GM21367 (cell line): ENCODE measurements around the gene AGL.
"Not testable (repeated sequence)": the region's sequence is repeated elsewhere in the genome, so short reads cannot be mapped to it uniquely, and the experiment has no call there.

Experiments used
- ATAC-seq: cut with Tn5 transposase; IDR thresholded peaks from one replicate; pipeline ENCODE4 v1.9.1; 2021; ENCODE audit not compliant: unreplicated experiment

AGL gene

DNA sequence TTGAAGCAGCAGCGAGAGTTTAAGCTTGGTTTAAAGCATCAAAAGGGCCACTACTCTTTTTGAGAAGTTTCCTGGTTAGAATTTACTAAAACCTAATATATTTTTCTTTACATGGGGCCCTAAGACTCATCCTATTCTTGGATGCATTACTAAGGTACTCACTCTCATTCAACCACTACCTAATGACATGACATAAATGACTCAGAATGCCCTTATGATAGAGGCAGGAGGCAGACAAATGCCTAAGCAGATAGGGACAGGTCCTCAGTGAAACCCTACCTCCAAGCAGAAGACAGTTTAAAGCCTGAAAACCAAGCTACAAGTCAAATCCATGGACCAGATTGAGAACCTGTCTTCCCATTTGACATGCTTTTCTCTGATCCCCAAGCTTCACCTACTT is 85.4 kb downstream of the AGL start:
- ATAC-seq, result no peak

DNA sequence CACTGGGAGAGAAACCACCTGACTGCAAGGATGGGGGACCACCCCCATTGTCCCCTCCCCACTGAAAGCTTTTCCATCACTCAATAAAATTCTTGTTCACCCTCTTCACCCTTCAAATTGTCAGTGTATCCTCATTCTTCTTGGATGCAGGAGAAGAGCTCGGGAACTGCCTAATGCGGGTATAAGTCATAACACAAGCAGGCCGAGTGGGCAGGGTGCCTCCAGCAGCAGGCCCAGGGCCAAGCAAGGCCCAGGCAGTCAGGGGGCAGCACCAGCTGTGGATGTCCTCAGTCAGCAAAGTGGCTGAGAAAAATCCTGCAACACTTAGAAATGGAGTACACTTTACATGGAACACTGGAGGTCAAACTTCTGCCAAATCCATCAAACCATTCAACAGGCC is 85.9 kb downstream of the AGL start:
- ATAC-seq, result no peak

DNA sequence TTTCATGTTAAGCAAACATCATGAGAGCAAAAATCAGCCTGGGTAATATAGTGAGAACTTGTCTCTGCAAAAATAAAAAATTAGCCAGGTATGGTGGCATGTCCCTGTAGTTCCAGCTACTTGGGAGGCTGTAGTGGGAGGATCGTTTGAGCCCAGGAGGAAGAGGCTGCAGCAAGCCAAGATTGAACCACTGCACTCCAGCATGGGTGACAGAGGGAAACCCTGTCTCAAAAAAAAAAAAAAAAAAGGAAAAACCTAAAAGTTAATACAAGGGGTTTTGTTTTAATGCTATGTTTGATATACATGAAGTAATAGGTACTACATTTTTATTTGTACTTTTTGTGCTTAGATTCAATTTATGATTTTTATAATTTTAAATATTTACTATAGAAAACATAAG is 92.6 kb downstream of the AGL start:
- no peak for ATAC-seq

DNA sequence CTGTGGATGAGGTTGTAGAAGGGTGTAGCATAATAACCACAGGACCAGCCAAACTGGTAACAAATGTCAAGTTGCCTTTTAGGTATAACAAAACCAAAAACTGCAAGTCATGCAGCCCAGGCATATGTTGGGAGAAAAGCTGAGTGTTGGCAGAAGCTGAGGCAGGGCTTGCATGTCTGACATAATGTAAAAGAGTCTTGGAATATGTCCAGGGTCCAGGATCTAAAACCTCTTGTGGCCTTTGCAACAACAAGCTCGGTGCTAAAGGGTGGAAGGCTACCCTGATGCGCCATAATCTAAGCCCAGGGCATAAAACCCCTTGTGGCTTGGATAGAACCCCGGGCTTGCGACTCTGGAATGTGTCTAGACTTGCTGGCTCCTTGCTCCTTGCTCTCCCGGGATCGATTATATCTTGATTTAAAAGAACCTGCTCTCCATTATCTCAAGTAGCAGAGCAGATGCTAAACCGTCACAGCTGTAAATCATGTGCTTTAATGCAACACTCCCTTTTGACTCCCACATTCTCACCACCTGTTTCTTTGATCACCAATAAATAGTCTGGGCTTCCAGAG is 93.1 kb downstream of the AGL start:
- no peak for ATAC-seq

DNA sequence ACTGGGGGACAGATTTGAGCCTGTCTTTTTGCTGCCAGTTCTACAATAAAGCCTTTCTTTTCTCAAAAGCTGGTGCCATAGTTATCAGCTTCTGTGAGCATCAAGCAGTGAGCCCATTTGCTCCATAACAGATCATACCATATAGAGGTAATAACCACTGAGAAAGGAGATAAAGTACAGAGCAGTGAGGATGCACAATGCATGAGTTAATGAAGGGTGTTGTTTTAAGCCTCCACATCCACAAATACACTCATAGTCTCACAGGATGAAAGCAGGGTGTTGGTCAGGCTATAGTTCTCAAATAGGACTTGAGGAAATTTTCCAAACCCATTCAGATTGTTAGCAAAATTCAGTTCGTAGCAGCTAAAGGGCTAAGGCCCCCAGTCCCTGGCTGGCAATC is 94.0 kb downstream of the AGL start:
- no peak for ATAC-seq

DNA sequence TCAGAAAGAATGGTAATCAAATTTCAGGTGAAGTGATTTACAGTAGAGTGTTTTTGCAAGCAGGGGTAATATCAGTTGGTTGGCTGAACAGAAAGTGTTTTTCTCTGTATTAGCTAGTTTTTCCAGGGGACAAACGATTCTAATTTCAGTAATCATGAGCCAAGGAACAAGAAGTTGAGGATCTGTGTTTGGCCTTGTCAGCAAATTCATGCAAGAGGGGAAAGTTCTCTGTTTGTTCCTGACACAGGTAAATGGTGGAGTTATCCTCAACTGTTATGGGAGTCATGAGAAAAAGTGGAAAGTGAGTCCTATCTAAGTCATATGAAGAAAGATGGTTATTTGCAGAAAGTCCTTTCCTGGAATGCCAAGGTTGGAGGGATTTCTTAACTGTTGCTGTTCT is 95.0 kb downstream of the AGL start:
- ATAC-seq, result no peak

DNA sequence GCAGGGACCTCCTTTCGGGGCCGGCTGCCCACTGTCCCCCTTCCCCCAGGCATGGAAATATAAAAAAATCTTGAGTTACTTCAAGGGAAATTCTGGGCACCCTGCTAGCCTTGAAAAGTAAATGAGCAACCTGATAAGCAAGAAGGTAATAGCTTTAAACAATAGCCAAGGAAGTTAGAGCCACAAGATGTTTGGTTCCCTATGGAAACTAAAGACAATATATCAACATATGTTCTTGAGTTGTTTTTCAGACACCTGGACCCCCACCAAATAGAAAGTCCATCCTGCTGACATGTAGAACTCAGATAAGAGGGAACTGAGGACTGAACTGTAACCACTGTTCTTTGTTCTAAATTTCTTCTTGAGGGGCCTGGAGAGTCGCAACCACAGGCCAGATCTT is 100.3 kb downstream of the AGL start:
- no peak for ATAC-seq

DNA sequence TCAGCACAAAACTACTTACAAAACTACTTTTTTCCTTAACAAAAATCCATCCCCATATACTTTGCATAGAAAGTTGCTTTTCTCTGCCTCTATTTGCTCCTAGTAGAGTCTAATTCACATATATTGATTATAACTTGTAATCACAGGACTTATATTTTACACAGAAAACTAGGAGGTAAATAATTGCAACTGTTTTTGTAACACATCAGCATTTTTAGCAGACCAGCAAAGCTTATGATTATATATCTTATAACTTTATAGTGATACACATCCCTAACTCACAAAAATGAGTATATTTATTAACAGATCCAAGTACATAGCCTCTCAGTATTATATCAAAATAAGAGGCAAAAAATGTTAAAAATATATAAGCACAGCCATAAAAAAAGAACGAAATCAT is 102.4 kb downstream of the AGL start:
- no peak for ATAC-seq

DNA sequence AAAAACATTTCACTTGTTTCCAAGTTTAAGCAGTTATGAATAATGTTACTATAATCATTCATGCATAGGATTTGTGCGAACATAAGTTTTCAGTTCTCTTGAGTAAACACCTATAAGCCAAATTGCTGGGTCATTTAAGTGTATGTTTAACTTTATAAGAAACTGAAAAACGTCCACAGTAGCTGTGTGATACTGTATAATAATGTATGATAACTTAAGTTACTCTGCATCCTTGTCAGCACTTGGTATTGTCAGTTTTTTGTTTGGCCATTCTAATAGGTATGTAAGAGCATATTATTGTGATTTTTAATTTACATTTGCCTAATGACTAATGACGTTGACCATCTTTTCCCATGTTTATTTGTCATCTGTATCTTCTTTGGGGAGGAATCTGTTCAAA is 105.2 kb downstream of the AGL start:
- ATAC-seq, result no peak

DNA sequence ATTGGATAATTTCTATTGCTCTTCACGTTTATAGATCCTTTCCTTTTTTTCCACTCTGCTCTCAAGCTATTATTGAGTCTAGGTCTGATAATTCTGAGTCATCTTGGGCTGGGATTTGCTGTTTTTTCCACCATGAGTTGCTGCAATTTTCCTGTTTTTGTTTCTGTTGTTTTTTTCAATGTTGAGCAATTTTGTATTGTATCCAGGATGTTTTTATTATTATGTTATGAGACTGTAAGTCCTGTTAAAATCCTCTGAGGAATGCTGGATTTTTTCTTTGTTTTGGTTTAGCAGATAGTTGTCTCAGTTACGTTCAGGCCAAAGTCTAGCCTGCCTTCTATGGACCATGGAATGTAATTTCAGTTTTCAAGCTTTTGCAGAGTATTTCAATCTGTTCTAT is 106.6 kb downstream of the AGL start:
- ATAC-seq, result no peak

DNA sequence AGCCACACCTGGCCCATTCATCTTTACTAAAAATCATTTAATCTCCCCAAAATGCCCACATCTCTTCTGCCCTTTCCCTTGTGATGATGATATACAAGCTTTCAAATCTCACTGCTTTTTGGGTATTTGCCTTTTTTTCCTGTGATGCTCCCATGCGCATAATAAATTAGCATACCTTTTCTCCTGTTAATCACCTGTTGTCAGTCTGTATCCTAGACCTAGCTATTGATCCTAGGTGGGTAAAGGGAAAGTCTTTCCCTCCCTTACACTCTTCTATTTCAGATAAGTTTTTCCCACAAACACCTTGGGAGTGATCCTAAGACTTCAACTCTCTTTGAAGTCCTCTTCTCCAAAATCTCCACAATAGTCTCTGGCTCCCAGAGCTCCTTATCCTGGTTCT is 107.7 kb downstream of the AGL start:
- no peak for ATAC-seq

DNA sequence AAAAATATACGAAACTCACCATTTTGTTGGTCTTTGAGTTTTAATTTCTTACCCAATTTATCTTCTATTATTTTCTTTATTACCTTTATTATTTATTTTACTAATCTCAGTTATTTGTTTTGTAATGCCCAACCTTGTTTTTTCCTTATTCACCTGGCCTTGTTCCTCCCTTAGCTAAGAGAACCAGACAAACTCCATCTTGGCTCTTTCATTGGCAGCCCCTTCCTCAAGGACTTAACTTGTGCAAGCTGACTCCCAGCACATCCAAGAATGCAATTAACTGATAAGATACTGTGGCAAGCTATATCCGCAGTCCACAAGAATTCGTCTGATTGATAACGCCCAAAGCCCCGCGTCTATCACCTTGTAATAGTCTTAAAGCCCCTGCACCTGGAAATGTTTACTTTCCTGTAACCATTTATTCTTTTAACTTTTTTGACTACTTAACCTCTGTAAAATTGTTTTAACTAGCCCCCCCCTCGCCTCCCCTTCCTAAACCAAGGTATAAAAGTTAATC is 109.1 kb downstream of the AGL start:
- not testable (repeated sequence) for ATAC-seq

DNA sequence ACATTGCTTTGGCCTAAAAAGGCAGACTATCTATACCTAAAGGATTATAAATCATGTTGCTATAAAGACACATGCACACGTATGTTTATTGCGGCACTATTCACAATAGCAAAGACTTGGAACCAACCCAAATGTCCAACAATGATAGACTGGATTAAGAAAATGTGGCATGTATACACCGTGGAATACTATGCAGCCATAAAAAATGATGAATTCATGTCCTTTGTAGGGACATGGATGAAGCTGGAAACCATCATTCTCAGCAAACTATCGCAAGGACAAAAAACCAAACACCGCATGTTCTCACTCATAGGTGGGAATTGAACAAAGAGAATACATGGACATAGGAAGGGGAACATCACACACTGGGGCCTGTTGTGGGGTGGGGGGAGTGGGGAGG is 110.1 kb downstream of the AGL start:
- not testable (repeated sequence) for ATAC-seq

DNA sequence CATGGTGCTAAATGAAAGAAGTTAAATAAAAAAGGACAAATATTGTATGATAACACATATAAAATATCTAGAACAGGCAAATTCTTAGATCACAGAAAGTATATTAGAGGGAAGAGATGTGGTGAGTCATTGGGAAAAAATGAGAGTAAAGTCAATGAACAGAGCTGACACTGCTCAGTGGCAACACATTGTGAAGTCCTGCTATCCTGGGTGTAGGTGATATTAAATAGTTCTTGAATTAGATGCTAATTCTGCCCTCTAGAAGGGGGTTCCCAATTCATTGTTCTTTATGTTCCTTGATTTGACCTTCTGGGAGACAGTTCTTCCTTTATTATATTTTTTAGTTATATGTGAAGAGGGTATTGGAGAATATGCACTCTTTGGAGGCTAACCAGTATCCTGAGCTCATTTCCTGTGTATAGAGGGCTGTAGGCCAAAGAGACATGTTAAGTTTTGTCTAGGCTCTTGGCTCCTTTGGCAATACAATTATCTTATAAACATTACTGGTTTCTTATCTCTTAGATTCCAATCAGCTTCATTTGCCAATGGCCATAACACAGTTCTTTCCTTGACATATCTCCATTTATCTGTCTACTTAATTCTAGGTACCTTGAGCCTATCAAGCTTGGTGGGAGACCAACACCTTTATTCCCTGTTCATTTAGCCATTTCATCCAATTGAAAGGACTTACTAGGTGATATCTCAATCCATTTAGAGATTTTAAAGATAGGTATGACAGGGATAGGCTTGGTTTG is 113.1 kb downstream of the AGL start:
- ATAC-seq, result no peak

DNA sequence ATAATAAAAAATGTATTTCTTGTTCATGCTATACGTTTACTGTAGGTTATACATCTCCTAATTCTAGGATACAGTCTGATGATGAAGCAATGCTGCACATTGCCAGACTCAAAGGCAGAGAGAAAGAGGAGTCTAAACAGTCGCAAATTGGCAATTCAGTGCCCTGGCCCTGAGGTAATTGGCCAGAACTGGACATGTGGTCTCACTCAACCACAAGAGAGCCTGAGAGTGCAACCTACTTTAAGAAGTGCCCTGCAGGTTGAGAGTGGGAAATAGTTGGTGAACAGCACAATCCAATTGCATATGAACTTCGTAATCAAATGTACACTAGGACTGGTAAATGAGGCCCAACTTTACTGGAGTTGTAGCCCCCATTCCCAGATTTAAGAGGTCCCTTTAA is 114.6 kb downstream of the AGL start:
- no peak for ATAC-seq

DNA sequence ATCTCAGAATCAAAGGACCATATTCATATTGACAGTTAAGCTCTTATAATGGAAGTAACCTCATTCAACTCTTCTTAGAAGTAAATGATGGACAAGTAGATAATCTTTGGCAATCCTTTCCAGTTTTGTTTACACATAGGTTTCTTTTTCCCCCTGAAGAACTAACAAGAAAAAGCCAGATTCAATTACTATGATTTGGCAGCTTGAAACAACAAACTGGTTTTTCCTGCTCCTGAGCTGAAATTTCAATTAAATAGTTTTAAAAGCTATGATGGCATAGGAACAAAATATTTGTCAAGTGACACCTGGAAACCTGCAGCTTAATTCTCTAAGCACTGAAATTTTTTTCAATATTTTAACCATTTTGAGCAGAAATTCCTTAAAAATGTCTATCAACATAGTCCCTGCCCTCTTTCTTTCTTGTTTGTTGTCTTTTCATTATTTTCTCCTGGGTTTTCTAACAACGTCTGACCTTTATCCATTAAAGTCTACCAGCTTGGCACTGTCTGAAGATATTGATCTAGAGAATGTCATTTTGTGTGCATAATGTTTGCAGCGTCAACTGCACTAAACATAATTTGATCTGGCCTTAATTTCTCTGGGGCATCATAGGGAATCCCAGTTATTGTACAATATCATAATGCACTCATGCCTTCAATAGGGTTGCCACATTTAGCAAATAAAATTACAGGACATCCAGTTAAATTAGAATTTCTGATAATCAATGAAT is 115.7 kb downstream of the AGL start:
- ATAC-seq, result no peak

DNA sequence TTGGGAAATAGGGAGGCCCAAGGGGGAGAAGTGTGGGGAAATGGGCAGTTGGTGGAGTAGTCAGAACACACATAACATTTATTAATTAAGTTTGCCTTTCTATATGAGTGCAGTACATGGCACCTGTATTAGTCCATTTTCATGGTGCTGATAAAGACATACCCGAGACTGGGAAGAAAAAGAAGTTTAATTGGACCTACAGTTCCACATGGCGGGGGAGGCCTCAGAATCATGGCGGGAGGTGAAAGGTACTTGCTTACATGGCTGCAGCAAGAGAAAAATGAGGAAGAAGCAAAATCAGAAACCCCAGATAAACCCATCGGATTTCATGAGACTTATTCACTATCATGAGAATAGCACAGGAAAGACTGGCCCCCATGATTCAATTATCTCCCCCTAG is 118.1 kb downstream of the AGL start:
- ATAC-seq, result no peak

DNA sequence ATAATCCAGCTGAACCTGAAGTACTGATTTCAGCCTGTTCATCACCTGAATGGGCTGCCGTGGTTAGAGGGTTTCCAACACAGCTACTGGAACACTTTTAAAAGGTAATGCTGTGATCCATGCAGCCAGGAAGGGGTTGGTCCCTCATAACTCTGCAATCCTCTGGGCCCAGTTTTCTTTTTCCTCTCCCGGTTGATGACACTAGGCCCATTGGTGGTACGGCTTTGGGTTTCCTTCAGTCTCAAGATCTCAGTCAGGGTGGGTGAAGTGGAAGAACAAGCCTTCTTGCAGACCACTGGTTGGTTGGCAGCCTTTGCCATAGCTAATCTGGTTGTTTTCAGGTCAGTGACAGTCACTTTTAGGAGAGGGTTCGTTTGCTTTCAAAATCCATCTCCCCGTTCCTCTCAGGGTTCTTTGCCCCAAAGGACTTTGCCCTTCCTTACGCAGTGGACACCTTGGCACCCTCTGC is 119.1 kb downstream of the AGL start:
- ATAC-seq, result peak; percentile 5

DNA sequence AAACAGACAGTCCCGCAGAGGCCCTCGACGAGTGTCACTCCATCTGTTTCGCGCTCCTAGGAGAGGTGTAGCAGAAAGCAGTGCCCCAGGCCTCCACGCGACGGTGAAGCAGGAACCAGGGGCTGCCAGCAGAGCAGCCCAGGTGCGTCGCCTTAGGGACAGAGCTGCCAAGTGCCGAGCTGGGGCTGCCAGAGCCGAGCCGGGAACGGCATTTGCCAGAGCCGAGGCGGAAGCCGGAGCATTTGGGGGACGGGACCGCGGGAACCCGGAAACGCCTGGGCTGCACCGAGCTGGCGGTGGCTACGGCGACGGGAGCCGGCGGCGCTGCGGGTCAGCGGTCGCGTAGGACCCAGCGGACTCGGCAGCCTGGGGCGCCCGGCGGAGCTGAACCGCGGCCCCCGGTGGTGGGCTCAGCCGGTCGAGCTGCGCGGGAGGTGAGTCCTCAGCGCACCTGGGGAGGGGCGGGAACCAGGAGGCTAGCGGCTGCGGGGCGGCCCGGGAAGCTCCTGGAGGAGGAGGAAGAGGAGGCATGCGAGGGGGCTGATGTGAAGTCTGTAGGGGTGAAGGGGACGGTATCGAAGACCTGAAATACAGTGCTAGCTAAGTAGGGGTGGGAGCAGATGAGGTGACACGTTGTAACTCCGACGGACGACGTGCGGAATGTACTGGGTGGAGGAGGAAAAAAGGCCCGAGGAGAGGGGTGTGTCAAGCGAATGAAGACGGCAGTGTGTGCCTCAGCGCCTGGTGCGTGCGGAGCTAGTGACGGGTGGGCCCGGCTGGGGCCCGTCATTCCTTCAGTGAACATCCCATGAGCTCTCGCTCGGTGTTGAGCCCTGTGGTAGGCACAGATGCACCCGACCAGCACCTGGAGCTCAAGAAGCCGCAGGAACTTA is 119.8 kb downstream of the AGL start, which contains the start of gene SLC35A3:
Gene SLC35A3, plus strand, starts transcription at position 268 of the 893 bp plus-strand sequence. CDS start 23,559 bp downstream, outside the sequence.
- ATAC-seq, result peak; percentile 89

DNA sequence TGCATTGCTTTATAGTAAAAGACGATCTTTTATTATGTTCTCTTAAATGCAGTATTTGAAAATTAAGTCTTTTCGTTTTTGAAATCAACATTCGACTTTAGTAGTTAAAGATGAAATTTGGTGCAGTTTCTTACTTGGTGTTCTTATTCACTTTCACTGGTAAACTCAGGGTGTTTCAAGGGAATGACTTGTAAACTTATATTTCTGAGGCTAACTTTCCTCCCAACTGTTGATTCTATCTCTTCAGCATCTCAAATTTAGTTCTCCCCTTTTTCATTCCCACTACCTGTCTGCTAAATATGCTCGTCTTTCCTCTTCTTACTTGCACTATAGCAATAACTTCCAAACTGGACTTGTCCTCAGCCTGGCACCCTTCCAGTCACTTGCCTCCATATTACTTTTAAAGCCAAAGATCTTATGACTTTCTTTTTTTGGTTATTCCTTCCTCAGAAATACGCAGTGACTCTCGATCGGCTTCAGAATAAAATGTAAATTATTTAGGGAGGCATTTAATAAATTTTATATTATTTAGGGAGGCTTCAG is 120.6 kb downstream of the AGL start:
- ATAC-seq, result no peak

DNA sequence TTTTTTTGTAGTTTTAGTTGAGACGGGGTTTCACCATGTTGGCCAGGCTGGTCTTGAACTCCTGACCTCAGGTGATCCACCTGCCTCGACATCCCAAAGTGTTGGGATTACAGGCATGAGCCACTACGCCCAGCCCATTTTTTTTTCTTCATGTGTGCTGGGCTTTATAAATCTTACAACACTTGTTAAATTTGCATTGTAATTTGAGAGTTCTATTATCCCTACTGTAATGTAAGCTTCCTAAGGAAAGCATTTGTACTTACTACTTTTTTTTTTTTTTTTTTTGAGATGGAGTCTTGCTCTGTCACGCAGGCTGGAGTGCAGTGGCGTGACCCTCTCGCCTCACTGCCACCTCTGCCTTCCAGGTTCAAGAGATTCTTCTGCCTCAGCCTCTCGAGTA is 121.9 kb downstream of the AGL start:
- not testable (repeated sequence) for ATAC-seq
